ENCODE data around the gene TP53BP2.
A peak's percentile ranks its signal among the peaks of the same experiment; 100 is the strongest.
"Not testable (repeated sequence)": the region's sequence is repeated elsewhere in the genome, so short reads cannot be mapped to it uniquely, and the experiment has no call there.

Gene TP53BP2

DNA sequence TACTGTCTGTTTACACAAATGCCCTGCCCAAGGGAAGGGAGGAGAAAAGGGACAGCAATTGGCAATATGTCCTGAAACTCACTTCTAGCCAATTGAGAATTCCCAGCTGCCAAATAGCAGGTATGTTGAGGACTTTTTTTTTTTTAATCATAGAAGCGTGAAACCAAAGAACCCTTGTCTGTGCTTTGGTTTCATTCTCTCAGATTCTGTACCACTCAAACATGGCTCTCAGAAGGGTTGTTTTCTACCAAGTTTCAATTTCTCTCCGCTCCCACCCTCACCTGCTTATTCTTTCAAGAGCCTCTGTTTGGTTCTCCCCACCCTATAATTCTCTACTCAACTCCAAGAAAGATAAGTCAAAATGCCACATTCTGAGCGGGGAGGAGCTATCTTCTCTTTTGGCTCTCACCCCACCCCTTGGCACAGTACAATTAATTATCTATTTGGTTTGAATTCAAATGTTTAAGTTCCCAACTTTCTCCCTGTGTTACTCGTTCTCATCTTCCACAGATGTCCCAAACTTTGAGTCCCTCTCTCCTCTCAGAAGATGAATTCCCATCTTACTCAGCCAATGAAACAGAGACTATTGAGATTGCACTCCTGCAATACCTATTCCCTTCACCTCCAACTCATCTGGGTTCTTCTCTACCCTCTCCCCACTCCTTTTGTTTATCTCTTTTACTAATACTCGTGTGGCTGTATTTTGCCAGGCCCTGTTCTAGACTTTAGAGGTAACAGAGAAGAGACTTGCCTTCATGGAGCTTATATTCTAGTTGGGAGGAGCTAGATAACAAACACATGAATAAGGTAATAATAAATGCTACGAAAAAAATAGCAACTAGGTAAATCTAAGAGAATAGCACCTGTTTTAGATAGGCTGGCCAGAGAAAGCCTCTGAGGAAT is 3.9 kb upstream of the TP53BP2 start:
- peak; percentile 94 for DNase-seq

DNA sequence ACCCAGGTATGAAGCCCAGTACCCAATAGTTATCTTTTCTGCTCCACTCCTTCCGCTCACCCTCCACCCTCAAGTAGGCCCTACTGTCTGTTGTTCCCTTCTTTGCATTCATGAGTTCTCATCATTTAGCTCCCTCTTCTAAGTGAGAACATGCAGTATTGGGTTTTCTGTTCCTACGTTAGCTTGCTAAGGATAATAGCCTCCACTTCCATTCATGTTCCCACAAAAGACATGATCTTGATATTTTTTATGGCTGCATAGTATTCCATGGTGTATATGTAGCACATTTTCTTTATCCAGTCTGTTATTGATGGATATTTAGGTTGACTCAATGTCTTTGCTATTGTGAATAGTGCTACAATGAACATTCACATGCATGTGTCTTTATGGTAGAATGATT is 2.8 kb upstream of the TP53BP2 start:
- no peak for DNase-seq

DNA sequence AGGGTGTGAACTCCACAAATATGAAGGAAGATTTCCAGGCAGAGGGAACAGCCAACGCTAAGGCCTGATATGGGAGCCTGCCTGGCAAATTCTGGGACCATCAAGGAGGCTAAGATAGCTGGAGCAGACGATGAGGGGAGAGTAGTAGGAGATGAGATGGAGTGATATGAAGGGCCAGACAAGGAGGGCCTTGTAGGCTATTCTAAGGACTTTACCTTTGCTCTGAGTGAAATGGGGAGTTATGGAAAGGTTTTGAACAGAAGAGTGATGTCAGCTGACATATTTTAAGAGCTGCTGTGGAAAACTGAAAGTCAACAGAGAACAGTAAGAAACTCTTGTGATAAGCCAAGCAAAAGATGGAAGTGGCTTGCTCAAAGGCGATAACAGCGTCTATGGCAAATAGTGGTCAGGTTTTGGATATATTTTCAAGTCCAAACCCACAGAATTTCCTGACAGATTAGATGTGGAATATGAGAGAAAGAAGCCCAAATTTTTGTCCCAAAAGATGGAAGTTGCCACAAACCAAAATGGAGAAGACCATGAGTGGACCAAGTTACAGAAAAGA is 2.1 kb upstream of the TP53BP2 start:
- no peak for DNase-seq

DNA sequence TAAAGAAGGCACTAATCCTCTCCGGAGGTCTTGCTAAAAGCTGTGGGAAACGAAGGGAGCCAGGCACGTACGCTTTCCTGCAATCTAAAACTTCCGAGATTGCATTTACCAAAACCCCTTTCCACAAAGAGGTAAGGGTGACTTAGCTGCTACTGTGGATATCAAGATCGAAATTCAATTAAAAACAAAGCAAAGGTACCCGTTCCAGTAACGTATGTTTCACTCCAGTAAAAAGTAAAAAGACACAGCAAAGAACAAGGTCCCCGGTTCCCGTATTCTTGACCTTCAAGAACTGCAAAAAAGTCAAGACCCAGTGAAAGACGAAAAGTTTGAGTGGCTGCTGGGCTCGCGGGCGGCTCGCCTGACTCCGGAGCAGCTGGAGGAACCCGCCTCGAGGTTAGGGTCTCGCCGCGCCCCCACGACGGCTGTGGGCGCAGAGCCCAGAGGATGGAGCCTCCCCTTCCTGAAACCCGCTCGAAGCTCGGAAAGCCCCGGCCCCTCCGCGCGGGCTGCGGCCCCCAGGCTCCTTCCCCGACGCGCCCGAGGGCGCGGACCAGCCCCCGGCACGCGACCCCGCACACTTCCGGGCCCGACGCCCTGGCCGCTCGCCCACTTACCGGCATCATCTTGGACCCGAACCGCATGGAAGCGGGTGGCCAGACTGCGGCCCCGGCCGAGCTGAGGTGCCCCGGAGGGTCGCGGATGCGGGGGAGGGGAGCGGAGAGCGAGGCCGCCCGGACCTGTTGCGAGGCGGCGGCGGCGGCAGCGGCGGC is 524 bp downstream of the TP53BP2 start:
- peak; percentile 63 for DNase-seq

DNA sequence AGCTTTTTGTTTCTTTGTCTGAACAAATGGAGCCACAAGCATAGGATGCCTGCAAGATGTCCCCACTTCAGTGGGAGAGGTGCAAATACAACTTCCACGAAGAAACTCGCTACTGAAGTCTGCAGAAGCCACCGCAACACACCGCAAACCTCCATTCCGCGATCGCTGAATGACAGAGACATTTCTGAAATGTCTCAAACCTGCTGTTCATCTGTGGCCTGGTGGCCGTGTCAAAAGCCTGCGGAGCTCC is 1.0 kb downstream of the TP53BP2 start:
- DNase-seq, result no peak

DNA sequence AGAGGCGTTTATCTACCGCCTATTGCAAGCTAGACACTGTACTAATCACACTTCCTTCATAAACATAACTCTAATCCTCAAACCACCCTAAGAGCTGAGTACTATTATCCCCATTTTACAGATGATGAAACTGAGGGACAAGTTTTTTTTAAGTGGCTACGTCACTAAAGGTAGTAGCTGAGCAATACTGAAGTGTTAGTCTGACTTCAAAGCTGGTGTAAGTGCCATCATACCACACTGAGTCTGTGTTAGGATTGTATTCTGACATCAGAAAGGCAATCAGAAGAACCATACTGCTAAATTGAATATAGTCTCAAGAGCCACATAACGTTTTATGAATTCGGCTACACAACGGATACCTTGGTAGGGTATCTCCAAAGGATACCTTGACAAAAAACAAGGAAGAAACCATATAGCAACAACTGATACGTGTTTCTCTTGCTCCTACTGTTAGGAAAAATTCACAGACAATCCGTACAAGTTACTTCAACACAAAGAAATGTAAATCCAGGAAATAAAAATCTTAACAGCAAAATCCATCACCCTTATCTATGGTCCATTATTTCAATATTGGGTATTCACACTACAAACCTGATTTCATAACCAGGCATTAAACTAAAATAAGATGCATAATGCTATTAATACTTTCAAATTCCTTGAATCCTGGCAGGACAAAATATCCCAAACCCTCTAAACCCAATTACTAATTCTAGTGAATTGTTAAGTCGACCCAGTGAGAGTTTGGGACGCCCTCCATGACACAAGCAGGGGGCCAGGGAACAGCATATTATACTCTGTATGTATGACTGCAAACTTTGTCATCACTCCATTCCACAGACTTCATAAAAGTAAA is 1.6 kb downstream of the TP53BP2 start:
- DNase-seq, result peak; percentile 45

DNA sequence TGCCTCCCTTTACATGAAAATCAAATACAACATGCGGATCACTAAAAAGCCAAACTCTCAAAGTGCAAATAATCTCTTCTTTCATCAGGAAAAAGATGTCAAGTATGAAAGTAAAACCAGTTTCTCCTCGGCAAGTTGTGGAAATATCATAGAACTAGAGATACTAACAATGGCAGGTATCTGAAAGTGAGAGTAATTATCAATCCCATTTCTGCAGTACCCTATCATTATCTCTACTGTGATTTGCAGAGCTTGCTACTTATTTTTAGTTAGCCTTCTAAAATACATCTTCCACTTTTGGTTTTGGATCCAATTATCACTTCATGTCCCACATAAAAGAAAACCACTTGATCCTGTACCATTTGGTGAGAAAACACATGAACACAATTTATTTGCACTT is 3.0 kb downstream of the TP53BP2 start:
- DNase-seq, result no peak

DNA sequence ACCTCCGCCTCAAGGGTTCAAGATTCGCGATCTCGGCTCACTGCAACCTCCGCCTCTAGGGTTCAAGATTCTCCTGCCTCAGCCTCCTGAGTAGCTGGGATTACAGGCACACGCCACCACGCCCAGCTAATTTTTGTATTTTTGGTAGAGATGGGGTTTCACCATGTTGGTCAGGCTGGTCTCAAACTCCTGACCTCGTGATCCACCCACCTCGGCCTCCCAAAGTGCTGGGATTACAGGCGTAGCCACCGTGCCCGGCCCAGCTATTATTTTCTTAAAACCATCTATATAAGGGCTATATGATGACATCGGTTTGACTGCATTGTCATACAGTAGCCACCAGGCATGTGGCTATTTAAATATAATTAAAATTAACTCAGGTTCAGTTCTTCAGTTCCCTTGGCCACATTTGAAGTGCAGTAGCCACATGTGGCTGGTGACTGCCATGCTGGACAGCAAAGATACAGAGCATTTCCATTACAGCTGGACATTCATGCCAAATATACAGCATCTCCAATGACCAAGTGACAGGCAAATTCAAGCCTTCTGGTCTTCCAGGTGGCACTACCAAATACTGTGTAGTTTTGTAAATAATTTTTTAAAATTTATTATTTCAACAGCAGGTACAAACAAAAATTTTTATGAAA is 3.6 kb downstream of the TP53BP2 start:
- not testable (repeated sequence) for DNase-seq

DNA sequence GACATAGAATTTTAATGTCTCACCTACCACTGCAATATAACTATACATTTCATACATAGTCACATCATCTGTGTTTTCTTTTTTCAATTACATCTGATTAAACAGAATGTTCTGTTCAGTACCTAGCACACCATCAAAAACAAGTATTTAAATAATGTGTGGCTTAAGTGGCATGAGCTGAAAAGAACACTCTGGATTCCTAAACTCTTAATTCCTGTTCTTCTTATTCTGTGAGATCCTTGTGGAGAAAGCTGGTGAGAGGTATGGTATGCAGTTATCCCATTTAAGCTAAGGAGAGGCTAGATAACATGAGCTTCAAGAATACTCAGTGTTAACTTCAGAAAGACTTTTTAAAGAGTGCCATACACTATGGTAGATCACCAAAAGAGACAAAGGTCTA is 5.5 kb downstream of the TP53BP2 start:
- DNase-seq, result no peak

DNA sequence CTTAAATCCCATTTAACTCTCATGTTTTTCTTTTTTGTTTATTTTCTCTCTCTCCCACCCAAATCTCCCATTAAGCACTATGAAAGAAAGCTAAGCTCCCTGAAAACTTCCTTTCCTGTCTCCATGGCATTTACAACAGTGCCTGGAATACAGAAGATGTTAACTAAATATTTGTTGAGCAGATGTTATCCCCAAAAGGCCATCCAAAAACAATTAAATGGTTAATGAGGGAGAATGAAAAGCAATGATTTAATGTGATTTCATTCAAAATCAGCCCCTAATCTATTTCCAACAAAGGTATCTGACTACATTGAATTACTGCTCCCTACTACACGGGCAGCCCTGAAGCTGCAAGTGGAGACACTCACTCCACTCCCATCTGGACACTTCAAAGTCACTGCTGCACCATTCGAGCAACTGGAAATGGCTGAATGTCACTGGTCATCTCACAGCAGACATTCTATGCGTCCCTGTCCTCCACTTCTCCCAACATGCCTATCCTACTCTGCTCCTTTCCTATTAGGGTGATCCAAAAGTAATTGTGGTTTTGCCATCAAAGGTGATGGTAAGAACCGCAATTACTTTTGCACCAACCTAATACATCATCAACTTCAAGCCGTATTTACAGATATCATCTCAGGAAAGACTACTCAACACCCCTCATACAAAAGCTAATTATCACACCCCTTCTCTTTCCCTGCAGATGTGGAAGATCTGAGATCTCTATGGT is 7.5 kb downstream of the TP53BP2 start:
- no peak for DNase-seq

DNA sequence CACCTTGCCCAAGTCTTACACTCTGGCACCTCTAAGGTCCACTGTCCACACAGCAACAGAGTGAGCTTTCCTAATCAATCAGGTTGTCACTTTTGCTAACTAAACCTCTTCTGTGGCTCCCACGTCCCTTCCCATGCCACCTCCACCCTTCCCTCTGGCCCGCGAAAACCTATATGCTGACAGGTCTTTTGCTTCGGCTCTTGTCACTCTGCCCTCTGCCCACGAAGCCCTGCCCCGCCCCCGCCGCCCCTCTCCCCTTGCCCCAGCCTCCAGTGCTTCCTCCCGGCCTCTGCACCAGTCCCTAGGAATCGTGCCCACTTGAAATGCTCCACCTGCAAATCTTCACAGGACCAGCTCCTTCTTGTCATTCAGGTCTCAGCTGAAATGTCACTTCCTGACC is 8.1 kb downstream of the TP53BP2 start:
- no peak for DNase-seq

DNA sequence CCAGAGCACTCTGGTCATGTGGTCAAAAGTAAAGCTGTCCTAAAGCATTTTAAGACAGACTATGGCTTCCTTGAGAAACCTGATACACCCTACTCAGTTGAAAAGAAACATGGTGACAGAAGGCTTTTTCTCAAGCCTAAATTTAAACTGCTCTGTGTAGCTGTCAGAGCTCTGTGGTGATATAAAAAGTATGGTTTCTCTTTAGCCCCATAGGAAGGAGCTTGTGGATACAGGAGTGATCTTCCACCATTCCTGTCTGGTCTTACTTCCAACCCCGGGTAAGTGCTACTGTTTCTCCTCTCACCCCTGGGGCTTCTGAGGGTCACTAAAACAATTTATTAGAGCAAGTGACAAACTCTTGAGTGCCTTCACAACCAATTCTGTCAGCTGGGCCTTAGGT is 8.5 kb downstream of the TP53BP2 start:
- no peak for DNase-seq

DNA sequence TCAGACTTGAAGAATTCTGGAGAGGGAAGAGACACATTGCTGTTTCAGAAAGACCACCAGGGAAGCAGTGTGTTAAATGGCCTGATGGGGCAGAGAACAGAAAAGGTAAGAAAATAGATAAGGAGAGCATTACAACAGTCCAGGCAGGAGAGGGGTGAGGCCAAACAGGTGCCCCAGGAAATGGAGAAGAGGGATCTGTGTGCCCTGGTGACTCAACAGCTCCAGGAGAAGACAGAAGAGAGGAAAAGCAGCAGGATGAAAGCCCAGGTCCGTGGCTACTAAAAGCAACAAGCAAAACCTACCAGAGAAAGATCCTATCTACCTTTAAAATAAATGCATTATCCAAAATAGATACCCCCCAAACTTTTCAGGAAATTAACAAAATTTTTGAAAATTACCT is 9.2 kb downstream of the TP53BP2 start:
- DNase-seq, result no peak

DNA sequence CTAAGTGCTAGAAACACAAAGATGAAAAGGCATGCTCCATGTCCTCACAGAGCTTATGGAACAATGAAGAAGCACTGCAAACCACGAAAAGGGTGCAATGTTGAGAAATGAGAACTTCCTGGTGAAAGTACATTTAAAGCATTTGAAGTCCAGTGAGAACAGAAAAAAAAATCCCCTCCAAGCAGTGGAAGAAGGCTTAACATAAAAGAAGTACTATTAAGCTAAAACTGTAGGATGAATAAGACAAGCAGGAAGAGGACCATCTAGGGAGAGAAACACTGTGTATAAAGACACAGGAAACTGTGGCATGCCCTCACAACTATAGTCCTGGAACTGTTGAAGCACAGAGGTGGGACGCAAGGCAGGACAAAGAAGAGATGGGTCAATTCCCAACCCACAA is 10.0 kb downstream of the TP53BP2 start:
- no peak for DNase-seq

DNA sequence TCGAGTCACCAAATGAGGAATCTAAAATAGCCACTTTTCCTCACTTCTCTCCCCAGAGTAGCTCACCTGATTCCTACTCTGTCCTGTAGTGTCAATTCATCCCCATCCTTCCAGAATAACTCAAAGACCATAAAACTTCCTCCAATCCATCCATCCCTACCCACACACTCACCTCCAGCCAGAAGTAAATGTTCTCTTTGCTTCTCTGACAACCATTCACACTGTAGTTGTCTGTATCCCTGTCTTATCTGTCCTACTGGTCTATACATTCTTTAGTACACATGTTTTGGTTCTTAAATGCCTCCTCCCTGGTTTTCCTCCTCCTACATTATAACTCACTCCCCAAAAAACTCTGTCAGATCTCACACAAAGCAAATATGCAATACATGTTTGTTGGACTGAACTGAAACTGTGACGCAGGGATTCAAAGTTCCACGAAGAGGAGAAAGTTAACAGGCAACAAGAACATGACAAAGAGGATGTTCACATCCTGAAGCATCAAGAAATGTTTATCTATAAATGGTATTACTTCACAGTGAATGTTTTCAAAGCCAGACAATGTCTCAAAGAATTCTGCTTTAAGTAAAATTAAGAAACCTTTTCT is 11.0 kb downstream of the TP53BP2 start:
- no peak for DNase-seq

DNA sequence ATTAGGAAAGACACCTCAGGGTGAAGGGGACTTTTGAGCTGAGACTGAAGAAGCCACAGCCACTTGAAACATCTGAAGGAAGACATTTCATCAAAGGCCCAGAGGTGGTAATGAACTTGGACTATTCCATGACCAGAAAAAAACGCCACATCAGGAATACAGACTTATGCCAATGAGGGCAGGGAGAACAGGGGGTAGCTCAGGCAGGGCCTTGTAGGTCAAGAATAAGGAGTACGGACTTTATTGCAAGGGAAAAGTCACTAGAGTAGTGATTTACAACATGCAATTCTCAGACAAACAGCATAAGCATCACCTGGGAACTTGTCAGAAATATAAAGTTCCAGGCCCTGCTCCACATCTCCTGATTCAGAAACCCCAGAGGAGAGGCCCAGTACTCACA is 11.8 kb downstream of the TP53BP2 start:
- no peak for DNase-seq

DNA sequence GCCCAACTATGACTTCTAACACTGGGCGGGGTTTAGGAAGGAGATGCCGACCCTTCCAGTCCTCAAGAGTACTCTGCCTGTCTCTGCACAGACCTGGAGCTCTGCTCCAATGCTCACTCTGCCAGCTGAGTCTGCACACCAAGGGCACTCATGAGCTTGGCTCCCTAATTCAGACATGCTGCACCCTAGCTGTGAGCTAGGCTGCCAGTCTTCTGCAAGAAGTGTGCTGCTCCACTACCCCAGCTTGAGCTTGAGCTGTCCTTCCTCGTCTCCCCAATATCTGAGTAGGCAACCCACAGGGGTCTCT is 13.2 kb downstream of the TP53BP2 start:
- no peak for DNase-seq

DNA sequence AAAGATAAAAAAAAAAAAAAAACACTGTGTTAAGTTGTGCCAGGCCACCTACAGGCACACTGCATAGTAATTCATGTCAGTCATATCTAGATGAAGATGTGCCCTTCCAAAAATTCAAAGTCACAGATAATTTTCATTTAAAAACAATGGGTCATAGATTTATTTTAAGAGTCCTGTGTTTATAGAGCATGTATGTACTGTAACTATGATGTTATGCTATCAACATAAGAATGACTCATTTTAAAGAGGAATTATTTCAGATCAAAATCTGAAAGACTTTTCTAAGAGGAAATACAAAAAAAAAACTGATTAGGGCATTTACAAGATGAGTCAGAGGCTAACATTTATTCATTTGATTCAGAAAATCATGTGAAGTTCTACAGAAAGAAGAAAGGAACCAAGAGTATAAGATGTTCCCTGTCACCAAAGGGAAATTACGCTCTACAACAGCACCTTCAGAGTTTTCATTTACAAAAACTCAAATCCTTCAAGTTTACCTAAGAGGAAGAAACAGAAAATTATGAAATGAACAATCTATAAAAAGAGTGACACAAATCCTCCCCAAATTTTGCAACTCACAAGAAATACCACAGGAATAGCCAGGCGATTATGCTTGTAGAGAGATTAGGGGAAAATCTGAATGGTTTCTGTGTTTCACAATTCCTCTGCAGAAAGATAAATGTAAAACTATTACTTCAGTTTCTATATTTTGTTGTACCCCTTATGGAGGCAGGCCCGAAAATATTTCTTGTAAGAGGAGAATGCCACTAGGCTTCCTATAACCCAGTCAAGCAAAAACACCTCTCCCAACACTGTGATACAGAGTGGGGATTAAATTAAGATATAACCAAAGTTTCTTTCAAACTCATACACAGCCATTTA is 13.8 kb downstream of the TP53BP2 start:
- no peak for DNase-seq

DNA sequence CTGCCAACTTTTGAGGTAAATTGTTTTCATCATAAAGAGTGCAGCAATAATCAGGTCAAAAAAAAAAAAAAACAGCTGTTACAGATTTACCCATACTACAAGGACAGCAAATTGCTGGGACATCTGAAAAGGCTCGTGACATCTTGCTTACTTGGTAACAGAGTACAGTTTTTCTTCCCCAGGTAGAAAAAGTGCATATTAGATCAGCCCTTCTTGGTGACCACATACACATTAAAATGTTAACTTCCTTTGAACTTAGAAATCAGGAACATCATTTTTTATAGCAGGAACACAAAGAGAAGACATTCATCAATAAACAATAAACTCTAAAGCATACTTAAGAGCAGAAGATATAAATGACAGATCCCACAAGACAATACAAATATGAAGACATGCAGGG is 16.1 kb downstream of the TP53BP2 start:
- DNase-seq, result no peak

DNA sequence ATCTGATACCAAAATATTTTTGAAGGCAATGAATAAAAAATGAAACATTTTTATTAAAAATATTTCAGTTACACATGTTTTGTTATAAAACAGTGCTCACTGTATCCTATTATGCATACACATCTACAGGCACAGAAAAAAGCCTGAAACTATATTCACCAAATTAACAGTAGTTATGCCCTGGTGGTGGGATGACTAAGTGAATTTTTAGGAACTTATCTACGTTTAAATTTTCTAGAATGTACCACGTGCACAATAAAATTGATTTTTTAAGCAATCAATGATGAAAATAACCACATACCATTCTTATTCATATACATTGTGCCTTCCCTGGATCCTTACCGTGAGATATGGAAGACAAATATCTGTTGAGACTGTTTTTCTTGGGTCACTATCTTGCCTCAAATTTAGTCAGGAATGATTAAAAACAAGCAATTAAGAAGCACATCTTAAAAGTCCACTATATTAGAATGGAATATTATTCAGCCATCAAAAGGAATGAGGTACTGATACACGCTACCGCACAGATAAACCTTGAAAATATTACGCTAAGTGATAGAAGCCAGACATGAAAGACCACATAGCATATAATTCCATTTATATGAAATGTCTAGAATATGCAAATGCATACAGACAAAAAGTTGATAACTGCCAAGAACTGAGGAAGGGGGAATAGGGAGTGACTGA is 17.4 kb downstream of the TP53BP2 start:
- no peak for DNase-seq

Data from DMS79 treated with DMSO at 0.1 percent for 48 hours (cell line).